HG02870 (cell line): Measurements from ENCODE around the gene ELOVL5.
A peak's percentile ranks its signal among the peaks of the same experiment; 100 is the strongest.
"Not testable (repeated sequence)": the region's sequence is repeated elsewhere in the genome, so short reads cannot be mapped to it uniquely, and the experiment has no call there.

Experiments used
- ATAC-seq: cut with Tn5 transposase; IDR thresholded peaks from one replicate; pipeline ENCODE4 v1.9.1; 2021; ENCODE audit warnings: mild to moderate bottlenecking, moderate library complexity; ENCODE audit not compliant: unreplicated experiment

ELOVL5 gene

DNA sequence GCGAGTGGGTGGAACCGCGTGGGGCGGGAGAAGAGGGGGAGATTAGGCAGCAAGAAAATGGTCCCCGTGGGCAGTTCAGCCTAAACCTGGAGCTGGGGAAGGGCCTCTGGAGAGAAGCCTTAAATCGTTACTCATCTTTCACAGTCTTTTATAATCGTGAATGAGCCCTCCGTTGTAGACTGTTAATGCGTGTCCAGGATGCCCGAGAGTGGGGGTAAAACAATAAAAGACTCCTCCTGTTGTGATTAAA lies 11.0 kb upstream of the ELOVL5 start:
- ATAC-seq, result no peak

DNA sequence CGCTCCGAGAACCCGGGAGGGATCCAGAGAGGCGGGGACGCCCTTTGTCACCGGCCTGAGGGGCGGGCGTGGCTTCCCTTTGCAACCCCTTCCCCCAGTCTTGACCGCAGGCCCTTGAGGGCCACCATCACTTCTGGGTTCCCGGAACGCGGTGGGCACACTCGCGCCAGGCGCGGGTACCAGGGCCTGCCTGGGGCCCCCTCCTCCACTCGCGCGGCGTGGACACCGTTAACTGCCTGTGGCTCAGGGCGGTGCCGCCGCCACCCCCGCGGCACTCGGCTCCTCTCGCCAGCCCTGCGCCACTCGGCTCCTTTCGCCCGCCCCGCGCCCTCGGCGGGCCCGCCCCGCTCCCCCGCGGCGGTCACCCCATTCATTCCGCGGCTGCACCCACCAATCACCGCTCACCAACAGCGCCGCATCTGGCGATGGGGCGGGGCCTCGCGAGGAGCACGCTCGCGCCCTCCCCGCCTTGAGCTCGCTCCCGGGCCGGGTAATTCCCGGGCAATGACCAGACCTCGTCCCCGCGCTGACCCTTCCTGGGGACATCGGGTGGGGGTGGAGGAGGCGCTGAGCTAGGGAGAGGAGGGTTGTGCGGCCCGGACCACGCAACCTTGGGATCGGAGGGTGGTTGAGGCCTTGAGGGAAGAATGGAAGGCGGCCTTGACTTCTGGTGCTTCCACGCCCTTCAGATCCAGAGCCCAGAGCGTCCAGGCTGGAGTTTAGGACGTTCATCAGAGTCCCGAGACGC lies 10.5 kb upstream of the ELOVL5 start:
- peak; percentile 95 for ATAC-seq

DNA sequence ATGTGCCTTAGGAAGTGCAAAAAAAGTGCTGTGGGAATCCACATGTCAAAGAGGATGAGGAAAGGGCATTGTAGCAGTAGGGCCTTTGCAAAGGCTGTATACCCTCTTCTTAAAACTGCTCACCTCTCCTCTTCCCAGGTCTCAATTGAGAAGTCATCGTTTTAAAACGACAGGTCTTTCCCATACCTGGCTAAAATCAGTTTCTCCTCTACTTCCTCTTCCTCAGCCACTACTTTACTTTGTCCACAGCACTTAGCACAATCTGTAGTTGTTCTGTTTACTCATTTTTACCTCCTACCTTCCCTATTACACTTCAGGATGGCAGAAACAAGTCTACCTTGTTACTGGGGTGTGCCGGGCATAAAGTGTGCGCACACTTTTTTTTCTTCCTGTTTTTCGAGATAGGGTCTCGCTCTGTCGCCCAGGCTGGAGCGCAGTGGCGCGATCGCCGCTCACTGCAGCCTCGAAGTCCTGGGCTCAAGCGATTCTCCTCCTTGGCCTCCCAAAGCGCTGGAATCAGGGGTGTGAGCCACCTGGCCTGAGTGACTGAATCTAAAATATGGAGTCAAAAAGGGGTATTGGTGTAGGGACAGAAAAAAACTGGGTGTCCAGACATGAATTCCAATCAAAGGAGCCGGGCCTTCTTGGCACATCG lies 9.8 kb upstream of the ELOVL5 start:
- peak; percentile 12 for ATAC-seq

- no peak for ATAC-seq
These were observed 9.0 kb upstream of the ELOVL5 start for GRCh38 chr6:53357576-53358360.

GRCh38 chr6:53353624-53354023 lies 4.9 kb upstream of the ELOVL5 start:
- no peak for ATAC-seq

DNA sequence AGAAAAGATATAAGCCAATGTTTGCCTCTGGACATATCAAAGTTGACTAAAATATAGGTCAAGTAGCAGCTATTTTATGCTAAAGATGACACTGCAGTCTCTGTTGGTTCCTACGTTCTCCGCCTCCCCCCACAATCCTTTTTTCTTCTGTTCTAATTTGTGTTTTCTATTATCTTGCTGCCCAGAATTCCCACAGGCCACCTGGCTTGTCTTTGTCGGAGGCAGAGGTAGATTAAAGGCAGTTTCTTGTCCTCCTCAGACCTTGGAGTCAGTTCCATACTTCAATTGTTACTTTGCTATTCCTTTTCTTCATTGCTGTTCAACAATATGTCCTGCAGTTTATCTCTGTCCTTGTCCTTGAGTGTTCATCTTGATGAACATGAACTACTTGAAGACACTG lies 3.6 kb upstream of the ELOVL5 start:
- ATAC-seq, result no peak

GRCh38 chr6:53349209-53349693 lies 501 bp upstream of the ELOVL5 start:
- ATAC-seq, result no peak

DNA sequence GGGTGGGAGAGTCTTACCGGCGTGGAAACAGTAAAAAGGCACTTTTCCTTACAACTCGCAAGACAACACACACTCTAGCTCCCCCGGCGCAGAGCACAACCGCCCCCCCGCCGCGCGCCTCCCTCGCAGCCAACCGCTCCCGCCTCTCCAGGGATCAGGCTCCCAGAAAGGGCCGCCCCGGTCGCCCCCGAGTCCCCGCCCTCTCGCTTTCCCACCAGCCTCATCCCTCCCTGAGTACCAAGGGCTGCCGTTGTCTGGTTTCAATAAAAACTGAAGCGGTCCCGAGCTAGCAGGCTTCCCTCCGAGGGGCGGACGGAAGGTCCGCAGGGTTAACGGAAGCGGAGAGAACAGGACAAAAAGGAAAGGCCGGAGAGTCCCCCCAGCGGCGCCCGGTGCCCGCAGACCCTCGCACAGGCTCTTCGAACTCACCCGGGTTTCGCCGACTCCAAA lies 804 bp downstream of the ELOVL5 start:
- ATAC-seq, result peak; percentile 16

DNA sequence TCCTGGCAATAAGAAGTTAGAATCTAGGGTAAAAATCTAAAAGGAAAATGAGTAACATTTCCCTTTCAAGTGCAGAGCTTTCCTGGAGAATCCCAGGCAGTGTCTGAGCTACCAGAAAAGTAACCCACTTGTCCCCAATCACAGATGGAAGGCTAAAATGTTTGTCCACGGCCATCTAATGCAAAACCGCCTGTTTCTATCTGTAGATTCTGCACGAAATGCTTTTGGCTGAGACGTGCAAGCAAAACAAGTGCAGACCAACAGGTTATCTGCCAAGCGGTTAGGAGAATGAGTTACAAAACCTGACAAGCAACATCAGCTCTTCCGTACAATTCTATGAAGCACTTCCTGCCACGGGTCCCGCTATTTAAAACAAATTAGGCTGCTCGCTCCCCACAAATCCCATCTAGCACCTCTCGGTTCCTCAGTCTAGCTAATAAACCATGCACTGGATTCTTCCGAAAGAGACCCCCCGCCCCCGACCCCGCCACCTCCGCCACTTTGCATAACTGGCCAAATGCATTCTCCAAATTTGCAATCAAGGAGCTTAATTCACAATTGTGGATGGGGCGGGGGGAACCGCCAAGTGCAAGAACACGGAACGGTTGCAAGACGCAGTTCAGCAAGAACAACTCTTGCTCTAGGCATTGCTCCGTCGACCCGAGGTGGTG lies 1.4 kb downstream of the ELOVL5 start:
- peak; percentile 23 for ATAC-seq

GRCh38 chr6:53346049-53346448 lies 2.7 kb downstream of the ELOVL5 start:
- ATAC-seq, result not testable (repeated sequence)

DNA sequence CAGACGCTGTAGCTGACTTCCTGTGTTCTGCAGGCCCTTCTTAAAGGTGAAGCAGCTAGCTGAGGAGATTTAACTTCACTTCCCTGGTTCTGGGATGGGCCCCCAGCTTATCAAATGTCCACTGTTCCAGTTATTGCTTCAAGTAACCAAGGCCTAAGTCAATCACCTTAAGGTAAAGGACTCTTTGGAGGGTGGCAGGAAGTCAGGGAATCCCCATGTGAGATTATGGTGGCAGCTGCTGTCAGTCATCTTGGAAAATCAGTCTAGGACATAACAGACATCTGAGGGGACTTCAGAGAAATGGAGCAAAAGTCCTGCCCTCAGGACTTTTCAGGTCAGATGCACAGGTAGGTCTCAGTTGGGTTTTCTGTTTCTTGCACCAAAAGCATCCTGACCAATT lies 3.8 kb downstream of the ELOVL5 start:
- ATAC-seq, result no peak

GRCh38 chr6:53343092-53343491 lies 5.7 kb downstream of the ELOVL5 start:
- no peak for ATAC-seq

GRCh38 chr6:53342217-53342616 lies 6.5 kb downstream of the ELOVL5 start:
- ATAC-seq, result no peak

- ATAC-seq, result no peak
These were observed 8.2 kb downstream of the ELOVL5 start for GRCh38 chr6:53340536-53340935.

GRCh38 chr6:53339424-53339823 lies 9.3 kb downstream of the ELOVL5 start:
- ATAC-seq, result no peak

- ATAC-seq, result no peak
These were observed 10.4 kb downstream of the ELOVL5 start for GRCh38 chr6:53338304-53338703.

DNA sequence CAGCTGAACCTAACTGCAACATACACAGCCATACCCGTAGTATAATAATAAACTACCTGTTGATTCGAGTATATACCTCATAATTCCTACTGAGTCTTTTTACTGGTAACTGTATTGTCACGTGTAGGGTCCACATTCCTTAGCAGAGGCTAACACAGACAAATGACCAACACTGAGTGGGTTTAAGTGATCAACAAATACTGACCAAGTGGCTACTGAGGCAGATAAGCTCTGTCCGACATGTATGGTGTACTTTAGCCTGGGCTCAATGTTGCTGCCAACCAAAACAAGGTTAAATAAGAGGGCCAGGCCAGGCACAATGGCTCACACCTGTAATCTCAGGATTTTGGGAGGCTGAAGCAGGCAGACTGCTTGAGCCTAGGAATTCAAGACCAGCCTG lies 12.7 kb downstream of the ELOVL5 start:
- no peak for ATAC-seq

GRCh38 chr6:53335224-53335994 lies 13.3 kb downstream of the ELOVL5 start:
- ATAC-seq, result peak; percentile 74

- ATAC-seq, result no peak
These were observed 15.0 kb downstream of the ELOVL5 start for GRCh38 chr6:53333439-53334408.
